PC-9 (cell line): ENCODE measurements around the gene OCA2.

ENCODE experiments used
- CTCF ChIP-seq: fragments of 200-600 bp; sonication (generic); conservative IDR thresholded peaks from 2 replicates; pipeline ENCODE4 v1.6.1; 2017; ENCODE audit warnings: mixed run types, antibody characterized with exemption, mild to moderate bottlenecking, moderate library complexity
- EZH2 ChIP-seq: fragments of 200-600 bp; sonication (generic); IDR thresholded peaks from 2 replicates; pipeline ENCODE4 v1.8.0; 2017; ENCODE audit warnings: antibody characterized with exemption, low read depth

GRCh38 chr15:28097656-28098359, 1.3 kb downstream of the OCA2 start:
- TF ChIP-seq CTCF (no peak), EZH2 (no peak)
